KMS-11 (cell line): ENCODE results near the gene TAS1R3.

Experiments
- H2AFZ ChIP-seq: fragments of 200-600 bp; sonication (generic); 2 replicates; pipeline ENCODE4 v1.6.1; 2016; ENCODE audit warnings: antibody characterized with exemption, mixed run types, low read depth
- H3K27ac ChIP-seq: fragments of 200-600 bp; sonication (generic); 2 replicates; pipeline ENCODE4 v1.6.1; 2016; ENCODE audit warnings: mild to moderate bottlenecking, mixed run types
- H3K27me3 ChIP-seq: fragments of 200-600 bp; sonication (generic); 2 replicates; pipeline ENCODE4 v1.6.1; 2017; ENCODE audit warnings: mild to moderate bottlenecking, low read depth, mixed run types, moderate library complexity; ENCODE audit not compliant: insufficient read depth
- H3K36me3 ChIP-seq: fragments of 200-600 bp; sonication (generic); 2 replicates; pipeline ENCODE4 v1.6.1; 2017; ENCODE audit warnings: mild to moderate bottlenecking, mixed run types; ENCODE audit not compliant: insufficient read depth
- H3K4me1 ChIP-seq: fragments of 200-600 bp; sonication (generic); 2 replicates; pipeline ENCODE4 v1.6.1; 2016; ENCODE audit warnings: mild to moderate bottlenecking, low read depth, mixed run types; ENCODE audit not compliant: poor library complexity, severe bottlenecking
- H3K4me2 ChIP-seq: fragments of 200-600 bp; sonication (generic); 2 replicates; pipeline ENCODE4 v1.7.0; 2016; ENCODE audit warnings: mild to moderate bottlenecking, mixed run types
- H3K4me3 ChIP-seq: fragments of 200-600 bp; sonication (generic); IDR thresholded peaks from 2 replicates; pipeline ENCODE4 v1.6.1; 2017; ENCODE audit warnings: low read depth, low read length, mixed read lengths; ENCODE audit not compliant: insufficient read depth
- H3K79me2 ChIP-seq: fragments of 200-600 bp; sonication (generic); 2 replicates; pipeline ENCODE4 v1.6.1; 2016; ENCODE audit warnings: low read depth, mixed run types; ENCODE audit not compliant: insufficient read depth
- H3K9ac ChIP-seq: fragments of 200-600 bp; sonication (generic); 2 replicates; pipeline ENCODE4 v1.6.1; 2016; ENCODE audit warnings: mild to moderate bottlenecking, mixed run types
- H4K20me1 ChIP-seq: fragments of 200-600 bp; sonication (generic); 2 replicates; pipeline ENCODE4 v1.6.1; 2016; ENCODE audit warnings: mild to moderate bottlenecking, mixed run types; ENCODE audit not compliant: insufficient read depth
- CTCF ChIP-seq: fragments of 200-600 bp; sonication (generic); conservative IDR thresholded peaks from 2 replicates; pipeline ENCODE4 v1.6.1; 2017; ENCODE audit warnings: low read depth, mild to moderate bottlenecking, antibody characterized with exemption, low read length, moderate library complexity, mixed read lengths

TAS1R3 gene

GRCh38 chr1:1356166-1356795 is 25.2 kb downstream of the TAS1R3 start:
- no peaks in the 10 kb centered on the region for H3K79me2 ChIP-seq
- H3K4me3 ChIP-seq = no peak overlapping the region
- H3K4me2 ChIP-seq = no peak overlapping the region
- no peaks in the 10 kb centered on the region for H3K36me3 ChIP-seq
- H3K9ac ChIP-seq = no peak overlapping the region
- no peak overlapping the region for H3K27ac ChIP-seq
- no peaks in the 10 kb centered on the region for H4K20me1 ChIP-seq
- no peak for TF ChIP-seq CTCF
- H3K4me1 ChIP-seq = peaks cover 18% of the 10 kb centered on the region
- no peak overlapping the region for H2AFZ ChIP-seq
- no peaks in the 10 kb centered on the region; the same call in 1 of the 2 replicates for H3K27me3 ChIP-seq

GRCh38 chr1:1356796-1357401 is 25.8 kb downstream of the TAS1R3 start:
- Histone ChIP-seq H3K4me3 (no peak overlapping the region), H3K9ac (no peak overlapping the region), H4K20me1 (no peaks in the 10 kb centered on the region), H3K4me1 (peaks cover 14% of the 10 kb centered on the region), H3K27ac (no peak overlapping the region), H3K4me2 (no peak overlapping the region), H3K79me2 (no peaks in the 10 kb centered on the region), H3K36me3 (no peaks in the 10 kb centered on the region), H2AFZ (no peak overlapping the region), H3K27me3 (peaks cover 3% of the 10 kb centered on the region; the same call in 1 of the 2 replicates)
- no peak for TF ChIP-seq CTCF

- Histone ChIP-seq H4K20me1 (no peaks in the 10 kb centered on the region), H3K79me2 (no peaks in the 10 kb centered on the region), H3K9ac (no peak overlapping the region), H3K27me3 (peaks cover 8% of the 10 kb centered on the region; the same call in 1 of the 2 replicates), H2AFZ (no peak overlapping the region), H3K4me1 (peaks cover 14% of the 10 kb centered on the region), H3K36me3 (no peaks in the 10 kb centered on the region), H3K4me3 (no peak overlapping the region), H3K4me2 (no peak overlapping the region), H3K27ac (no peak overlapping the region)
- TF ChIP-seq CTCF = no peak
Observed at GRCh38 chr1:1357871-1358432, 26.9 kb downstream of the TAS1R3 start.

GRCh38 chr1:1358433-1359271 is 27.6 kb downstream of the TAS1R3 start, which contains the start of gene MXRA8:
Gene MXRA8, minus strand, starts transcription at chr1:1358555. Its CDS starts 51 bp downstream, at chr1:1358504.
- H3K4me2 ChIP-seq = peak within 1 kb of the TSS; percentile 9; the same call in 1 of the 2 replicates
- H4K20me1 ChIP-seq = no peaks in the 10 kb centered on the region
- no peak for TF ChIP-seq CTCF
- H2AFZ ChIP-seq = no peak within 1 kb of the TSS
- peaks cover 14% of the 10 kb centered on the region for H3K4me1 ChIP-seq
- H3K36me3 ChIP-seq = no peaks in the 10 kb centered on the region
- H3K79me2 ChIP-seq = no peaks in the 10 kb centered on the region
- H3K9ac ChIP-seq = no peak within 1 kb of the TSS
- no peak within 1 kb of the TSS for H3K27ac ChIP-seq
- H3K27me3 ChIP-seq = peaks cover 8% of the 10 kb centered on the region; the same call in 1 of the 2 replicates
- no peak within 1 kb of the TSS for H3K4me3 ChIP-seq
